Measurements from ENCODE around the gene RPS15.

RPS15 gene

GRCh38 chr19:1438035-1438932 lies at the start of gene RPS15:
Gene RPS15, plus strand, starts transcription at chr19:1438396. Its CDS starts 30 bp downstream, at chr19:1438426.
- peak; percentile 54 for DNase-seq

GRCh38 chr19:1388637-1389026 lies 49.6 kb upstream of the RPS15 start:
- DNase-seq, result no peak

- no peak for DNase-seq
Observed at GRCh38 chr19:1389033-1389940, 48.9 kb upstream of the RPS15 start.

- DNase-seq, result no peak
Observed at GRCh38 chr19:1390890-1391423, 47.2 kb upstream of the RPS15 start.

GRCh38 chr19:1392407-1392806 lies 45.8 kb upstream of the RPS15 start:
- DNase-seq, result no peak

GRCh38 chr19:1392939-1393530 lies 45.2 kb upstream of the RPS15 start:
- no peak for DNase-seq

- no peak for DNase-seq
Observed at GRCh38 chr19:1393841-1394240, 44.4 kb upstream of the RPS15 start.

- no peak for DNase-seq
Observed at GRCh38 chr19:1394252-1395193, 43.7 kb upstream of the RPS15 start.

GRCh38 chr19:1395194-1396018 lies 42.8 kb upstream of the RPS15 start:
- DNase-seq, result no peak

- DNase-seq, result no peak
Observed at GRCh38 chr19:1396019-1396767, 42.0 kb upstream of the RPS15 start.

GRCh38 chr19:1396768-1397679 lies 41.2 kb upstream of the RPS15 start:
- DNase-seq, result no peak

GRCh38 chr19:1397838-1398237 lies 40.4 kb upstream of the RPS15 start:
- DNase-seq, result no peak

- DNase-seq, result no peak
Observed at GRCh38 chr19:1399079-1399478, 39.1 kb upstream of the RPS15 start.

- DNase-seq, result no peak
Observed at GRCh38 chr19:1399745-1400144, 38.5 kb upstream of the RPS15 start.

GRCh38 chr19:1400281-1401137 lies 37.7 kb upstream of the RPS15 start:
- DNase-seq, result no peak

GRCh38 chr19:1401138-1401888 lies 36.9 kb upstream of the RPS15 start, which contains the start of gene GAMT:
Gene GAMT, minus strand, starts transcription at chr19:1401542. Its CDS starts 66 bp downstream, at chr19:1401476.
- no peak for DNase-seq

GRCh38 chr19:1401889-1402217 lies 36.3 kb upstream of the RPS15 start:
- DNase-seq, result no peak
